Measurements from ENCODE around the gene RTF2. TPM values are rescaled to one million over a fixed set of nuclear protein-coding genes. Genes with fewer than 3 reads are reported as not detected.

Gene RTF2
- total and polyA plus RNA-seq, 4 donors, result 68.1 to 95.9 (median 77.5) TPM

DNA sequence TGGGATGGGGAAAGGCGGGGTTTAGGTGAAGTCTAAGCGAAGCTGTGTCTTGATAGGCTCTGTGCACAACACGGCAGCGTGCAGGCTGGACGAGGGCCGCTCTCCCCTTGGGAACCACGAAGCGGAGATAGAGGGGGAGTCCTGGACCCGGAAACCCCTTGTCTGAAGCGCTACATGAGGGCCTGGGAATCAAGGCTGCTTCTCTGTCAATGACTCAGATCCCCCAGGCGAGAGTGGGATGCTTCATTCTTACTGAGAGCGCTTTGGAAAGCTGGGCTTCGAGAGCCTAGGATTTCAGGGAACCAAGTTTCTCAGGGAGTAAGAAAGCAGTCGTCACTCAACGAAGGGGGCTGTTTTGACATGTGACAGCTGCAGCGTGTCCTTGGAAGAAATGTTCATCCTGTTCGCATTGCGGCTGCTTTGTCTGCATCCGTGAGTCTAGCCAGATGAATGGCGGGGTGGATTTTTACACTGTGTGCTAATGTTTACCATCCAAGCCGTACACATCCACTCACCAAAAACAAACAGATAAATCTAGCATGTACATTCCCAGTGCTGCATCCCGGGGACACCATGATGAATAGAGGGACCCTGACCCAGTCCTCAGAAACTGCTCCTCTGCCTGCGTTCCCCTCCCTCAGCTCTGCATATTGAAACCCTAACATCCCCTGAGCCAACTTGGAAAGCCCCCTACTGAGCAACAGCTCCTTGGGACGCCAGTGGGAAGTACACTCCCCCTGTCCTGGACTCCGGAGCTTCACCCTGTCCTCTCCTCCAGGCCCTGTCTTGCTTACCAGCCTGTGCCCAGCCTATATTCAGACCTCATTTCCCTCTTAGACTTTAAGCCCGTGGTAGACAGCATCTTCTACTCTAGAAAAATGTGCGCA is 24.5 kb upstream of the RTF2 start:
- ATAC-seq (ENCODE audit: low FRiP score), result no peak
- Histone ChIP-seq H3K4me3 (ENCODE audit: low read length in 2 of 2) (no peak overlapping the region), H3K36me3 (ENCODE audit: control insufficient read depth in 1 of 2, insufficient read depth in 2 of 2, low read length in 1 of 2) (no peaks in the 10 kb centered on the region), H3K9me3 (ENCODE audit: control insufficient read depth, low read length) (no peaks in the 10 kb centered on the region), H3K27ac (ENCODE audit: low read depth in 1 of 2, low read length in 2 of 2) (no peak overlapping the region), H3K4me1 (ENCODE audit: control insufficient read depth in 1 of 2, insufficient read depth in 2 of 2, low read length in 2 of 2) (no peaks in the 10 kb centered on the region), H3K27me3 (ENCODE audit: control insufficient read depth in 1 of 2, insufficient read depth in 2 of 2, low read length in 1 of 2) (no peaks in the 10 kb centered on the region)
- WGBS, 2 donors, result 31 to 45% methylated on average over 27 of the region's 27 CpGs
- DNase-seq, result no peak
- intact Hi-C loops (cut with DNase I), result no loop called here

DNA sequence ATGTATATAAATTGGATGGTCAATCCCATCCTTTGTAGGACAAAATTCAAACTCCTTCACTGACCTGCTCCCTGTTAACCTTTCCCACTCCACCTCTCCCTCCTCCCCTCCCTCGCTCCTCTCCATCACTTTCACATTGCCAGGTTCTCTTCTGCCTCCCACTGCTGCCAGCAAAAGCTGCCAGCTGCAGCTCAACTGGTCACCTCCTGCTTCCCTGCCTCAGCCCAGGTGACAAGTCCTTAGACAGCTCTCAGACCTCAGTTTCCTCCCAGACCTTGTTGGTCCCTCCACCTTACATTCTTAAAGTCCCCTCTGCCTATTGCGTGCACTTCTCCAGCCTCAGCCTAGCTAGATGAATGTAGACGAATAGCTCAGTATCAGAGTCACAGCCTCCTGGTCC is 23.3 kb upstream of the RTF2 start:
- no peak for ATAC-seq (ENCODE audit: low FRiP score)
- no peak for DNase-seq
- Histone ChIP-seq H3K27ac (ENCODE audit: low read depth in 1 of 2, low read length in 2 of 2) (no peak overlapping the region), H3K9me3 (ENCODE audit: control insufficient read depth, low read length) (no peaks in the 10 kb centered on the region), H3K4me3 (ENCODE audit: low read length in 2 of 2) (no peak overlapping the region), H3K4me1 (ENCODE audit: control insufficient read depth in 1 of 2, insufficient read depth in 2 of 2, low read length in 2 of 2) (no peaks in the 10 kb centered on the region), H3K27me3 (ENCODE audit: control insufficient read depth in 1 of 2, insufficient read depth in 2 of 2, low read length in 1 of 2) (no peaks in the 10 kb centered on the region), H3K36me3 (ENCODE audit: control insufficient read depth in 1 of 2, insufficient read depth in 2 of 2, low read length in 1 of 2) (no peaks in the 10 kb centered on the region)
- WGBS, 2 donors, result 74 to 83% methylated on average over 3 of the region's 3 CpGs
- intact Hi-C loops (cut with DNase I), result no loop called here

GRCh38 chr20:56445540-56445939 is 22.9 kb upstream of the RTF2 start:
- Histone ChIP-seq H3K4me3 (ENCODE audit: low read length in 2 of 2) (no peak overlapping the region), H3K27me3 (ENCODE audit: control insufficient read depth in 1 of 2, insufficient read depth in 2 of 2, low read length in 1 of 2) (no peaks in the 10 kb centered on the region), H3K9me3 (ENCODE audit: control insufficient read depth, low read length) (no peaks in the 10 kb centered on the region), H3K27ac (ENCODE audit: low read depth in 1 of 2, low read length in 2 of 2) (no peak overlapping the region), H3K36me3 (ENCODE audit: control insufficient read depth in 1 of 2, insufficient read depth in 2 of 2, low read length in 1 of 2) (no peaks in the 10 kb centered on the region), H3K4me1 (ENCODE audit: control insufficient read depth in 1 of 2, insufficient read depth in 2 of 2, low read length in 2 of 2) (no peaks in the 10 kb centered on the region)
- ATAC-seq (ENCODE audit: low FRiP score) (no peak), DNase-seq (no peak)
- 85 to 89% methylated on average over 16 of the region's 16 CpGs for WGBS, 2 donors
- intact Hi-C loops (cut with DNase I), result no loop called here

- no peak for ATAC-seq (ENCODE audit: low FRiP score)
- Histone ChIP-seq H3K9me3 (ENCODE audit: control insufficient read depth, low read length) (no peaks in the 10 kb centered on the region), H3K36me3 (ENCODE audit: control insufficient read depth in 1 of 2, insufficient read depth in 2 of 2, low read length in 1 of 2) (no peaks in the 10 kb centered on the region), H3K27ac (ENCODE audit: low read depth in 1 of 2, low read length in 2 of 2) (no peak overlapping the region), H3K27me3 (ENCODE audit: control insufficient read depth in 1 of 2, insufficient read depth in 2 of 2, low read length in 1 of 2) (no peaks in the 10 kb centered on the region), H3K4me1 (ENCODE audit: control insufficient read depth in 1 of 2, insufficient read depth in 2 of 2, low read length in 2 of 2) (no peaks in the 10 kb centered on the region), H3K4me3 (ENCODE audit: low read length in 2 of 2) (no peak overlapping the region)
- no peak for DNase-seq
- intact Hi-C loops (cut with DNase I), result no loop called here
Observed at GRCh38 chr20:56447227-56447626, 21.2 kb upstream of the RTF2 start.

- DNase-seq (no peak), ATAC-seq (ENCODE audit: low FRiP score) (no peak)
- Histone ChIP-seq H3K27ac (ENCODE audit: low read depth in 1 of 2, low read length in 2 of 2) (no peak overlapping the region), H3K9me3 (ENCODE audit: control insufficient read depth, low read length) (no peaks in the 10 kb centered on the region), H3K27me3 (ENCODE audit: control insufficient read depth in 1 of 2, insufficient read depth in 2 of 2, low read length in 1 of 2) (no peaks in the 10 kb centered on the region), H3K4me1 (ENCODE audit: control insufficient read depth in 1 of 2, insufficient read depth in 2 of 2, low read length in 2 of 2) (no peaks in the 10 kb centered on the region), H3K4me3 (ENCODE audit: low read length in 2 of 2) (no peak overlapping the region), H3K36me3 (ENCODE audit: control insufficient read depth in 1 of 2, insufficient read depth in 2 of 2, low read length in 1 of 2) (no peaks in the 10 kb centered on the region)
- WGBS, 2 donors, result 87% methylated on average over 5 of the region's 5 CpGs
- intact Hi-C loops (cut with DNase I), result no loop called here
Observed at GRCh38 chr20:56449459-56449858, 19.0 kb upstream of the RTF2 start.

- Histone ChIP-seq H3K36me3 (ENCODE audit: control insufficient read depth in 1 of 2, insufficient read depth in 2 of 2, low read length in 1 of 2) (no peaks in the 10 kb centered on the region), H3K4me3 (ENCODE audit: low read length in 2 of 2) (no peak overlapping the region), H3K9me3 (ENCODE audit: control insufficient read depth, low read length) (no peaks in the 10 kb centered on the region), H3K4me1 (ENCODE audit: control insufficient read depth in 1 of 2, insufficient read depth in 2 of 2, low read length in 2 of 2) (no peaks in the 10 kb centered on the region), H3K27ac (ENCODE audit: low read depth in 1 of 2, low read length in 2 of 2) (no peak overlapping the region), H3K27me3 (ENCODE audit: control insufficient read depth in 1 of 2, insufficient read depth in 2 of 2, low read length in 1 of 2) (no peaks in the 10 kb centered on the region)
- intact Hi-C loops (cut with DNase I), result no loop called here
- WGBS, 2 donors, result 80% methylated on average over 13 of the region's 13 CpGs
- ATAC-seq (ENCODE audit: low FRiP score) (no peak), DNase-seq (no peak)
Observed at GRCh38 chr20:56451056-56451765, 17.2 kb upstream of the RTF2 start.

DNA sequence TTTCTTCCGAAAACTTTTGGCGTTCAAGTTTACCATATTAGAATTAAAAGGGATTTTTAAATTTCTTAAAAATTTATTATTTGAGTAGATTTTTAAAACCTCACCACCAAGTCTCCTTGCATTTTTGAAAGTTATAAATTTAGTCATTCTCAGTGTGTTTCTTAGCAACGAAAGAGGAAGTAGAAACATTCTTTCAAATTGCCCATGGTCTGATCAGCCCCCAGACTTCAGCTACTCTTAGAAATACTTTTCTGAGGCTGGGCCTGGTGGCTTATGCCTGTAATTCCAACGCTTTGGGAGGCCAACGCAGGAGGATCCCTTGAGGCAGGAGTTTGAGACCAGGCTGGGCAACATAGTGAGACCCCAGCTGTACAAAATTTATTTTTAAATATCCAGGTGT is 15.1 kb upstream of the RTF2 start:
- Histone ChIP-seq H3K36me3 (ENCODE audit: control insufficient read depth in 1 of 2, insufficient read depth in 2 of 2, low read length in 1 of 2) (no peaks in the 10 kb centered on the region), H3K27ac (ENCODE audit: low read depth in 1 of 2, low read length in 2 of 2) (no peak overlapping the region), H3K4me1 (ENCODE audit: control insufficient read depth in 1 of 2, insufficient read depth in 2 of 2, low read length in 2 of 2) (no peaks in the 10 kb centered on the region), H3K4me3 (ENCODE audit: low read length in 2 of 2) (no peak overlapping the region), H3K9me3 (ENCODE audit: control insufficient read depth, low read length) (no peaks in the 10 kb centered on the region), H3K27me3 (ENCODE audit: control insufficient read depth in 1 of 2, insufficient read depth in 2 of 2, low read length in 1 of 2) (no peaks in the 10 kb centered on the region)
- WGBS, 2 donors, result 52 to 55% methylated on average over 5 of the region's 5 CpGs
- ATAC-seq (ENCODE audit: low FRiP score) (no peak), DNase-seq (no peak)
- intact Hi-C loops (cut with DNase I), result no loop called here

DNA sequence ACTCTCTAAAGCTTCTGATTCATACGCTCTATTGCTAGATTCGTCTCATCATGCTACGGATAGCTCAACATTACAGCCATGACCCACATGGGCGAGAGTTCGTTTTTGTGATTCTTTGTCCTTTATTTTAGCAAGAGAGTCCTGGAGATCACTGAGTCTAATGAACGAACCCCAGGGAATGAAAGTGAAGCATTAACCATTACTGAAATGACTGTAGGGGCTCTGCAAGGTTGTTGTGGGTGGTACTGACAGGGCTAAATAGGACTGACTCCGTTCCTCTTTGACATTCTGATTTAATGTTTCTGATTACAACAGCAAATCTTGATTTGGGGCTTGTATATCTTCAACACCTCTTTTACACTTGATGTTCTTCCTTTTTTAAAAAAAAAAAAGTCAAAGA is 13.7 kb upstream of the RTF2 start:
- no peak overlapping the region for H3K4me3 ChIP-seq (ENCODE audit: low read length in 2 of 2)
- no peaks in the 10 kb centered on the region for H3K4me1 ChIP-seq (ENCODE audit: control insufficient read depth in 1 of 2, insufficient read depth in 2 of 2, low read length in 2 of 2)
- ATAC-seq (ENCODE audit: low FRiP score), result no peak
- WGBS, 2 donors, result 82 to 84% methylated on average over 7 of the region's 7 CpGs
- H3K27me3 ChIP-seq (ENCODE audit: control insufficient read depth in 1 of 2, insufficient read depth in 2 of 2, low read length in 1 of 2), result no peaks in the 10 kb centered on the region
- DNase-seq, result no peak
- H3K36me3 ChIP-seq (ENCODE audit: control insufficient read depth in 1 of 2, insufficient read depth in 2 of 2, low read length in 1 of 2), result no peaks in the 10 kb centered on the region
- intact Hi-C loops (cut with DNase I), result no loop called here
- H3K9me3 ChIP-seq (ENCODE audit: control insufficient read depth, low read length), result no peaks in the 10 kb centered on the region
- no peak overlapping the region for H3K27ac ChIP-seq (ENCODE audit: low read depth in 1 of 2, low read length in 2 of 2)
